Right forelimb (tissue), 1 donor: ENCODE data around the gene PSMD2.

Experiments
- DNase-seq: peaks from one replicate; pipeline ENCODE4 v3.0.0-alpha.2; 2018

Gene PSMD2

DNA sequence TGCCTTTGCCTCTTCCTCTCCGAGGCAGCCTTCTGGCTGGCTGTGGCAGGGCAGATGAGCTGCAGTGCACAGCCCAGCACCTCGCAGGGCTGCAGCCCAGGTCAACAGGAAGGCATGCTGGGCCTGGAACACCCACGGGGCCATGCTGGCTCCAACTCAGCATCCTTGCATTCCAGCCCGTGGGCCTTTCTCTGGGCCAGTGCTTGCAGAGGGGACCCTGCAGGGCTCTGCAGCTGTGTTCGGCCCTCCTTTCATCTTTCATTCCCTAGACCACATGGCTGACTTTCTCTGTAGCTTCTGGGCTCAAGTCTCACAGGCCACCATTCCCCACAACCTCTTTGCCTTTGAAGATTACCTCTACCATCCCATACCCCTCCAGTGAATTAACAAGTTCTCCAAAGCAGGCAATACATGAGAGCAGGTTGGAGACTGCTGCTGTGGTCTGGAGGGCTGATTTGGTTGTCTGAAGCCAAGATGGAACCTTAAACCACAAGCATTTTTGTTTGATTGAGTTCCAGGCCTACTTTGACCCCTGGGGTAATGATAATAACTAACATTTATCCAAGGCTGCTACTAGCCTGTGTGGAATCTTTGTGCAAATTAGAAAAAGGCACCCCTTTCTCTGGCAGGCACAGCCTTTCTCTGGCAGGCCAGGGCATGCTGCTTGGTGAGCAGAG is 44.3 kb downstream of the PSMD2 start:
- DNase-seq: no peak

DNA sequence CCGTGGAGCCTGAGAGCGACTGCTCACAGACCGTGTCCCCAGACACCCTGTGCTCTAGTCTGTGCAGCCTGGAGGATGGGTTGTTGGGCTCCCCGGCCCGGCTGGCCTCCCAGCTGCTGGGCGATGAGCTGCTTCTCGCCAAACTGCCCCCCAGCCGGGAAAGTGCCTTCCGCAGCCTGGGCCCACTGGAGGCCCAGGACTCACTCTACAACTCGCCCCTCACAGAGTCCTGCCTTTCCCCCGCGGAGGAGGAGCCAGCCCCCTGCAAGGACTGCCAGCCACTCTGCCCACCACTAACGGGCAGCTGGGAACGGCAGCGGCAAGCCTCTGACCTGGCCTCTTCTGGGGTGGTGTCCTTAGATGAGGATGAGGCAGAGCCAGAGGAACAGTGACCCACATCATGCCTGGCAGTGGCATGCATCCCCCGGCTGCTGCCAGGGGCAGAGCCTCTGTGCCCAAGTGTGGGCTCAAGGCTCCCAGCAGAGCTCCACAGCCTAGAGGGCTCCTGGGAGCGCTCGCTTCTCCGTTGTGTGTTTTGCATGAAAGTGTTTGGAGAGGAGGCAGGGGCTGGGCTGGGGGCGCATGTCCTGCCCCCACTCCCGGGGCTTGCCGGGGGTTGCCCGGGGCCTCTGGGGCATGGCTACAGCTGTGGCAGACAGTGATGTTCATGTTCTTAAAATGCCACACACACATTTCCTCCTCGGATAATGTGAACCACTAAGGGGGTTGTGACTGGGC is 45.7 kb downstream of the PSMD2 start:
- no peak for DNase-seq

DNA sequence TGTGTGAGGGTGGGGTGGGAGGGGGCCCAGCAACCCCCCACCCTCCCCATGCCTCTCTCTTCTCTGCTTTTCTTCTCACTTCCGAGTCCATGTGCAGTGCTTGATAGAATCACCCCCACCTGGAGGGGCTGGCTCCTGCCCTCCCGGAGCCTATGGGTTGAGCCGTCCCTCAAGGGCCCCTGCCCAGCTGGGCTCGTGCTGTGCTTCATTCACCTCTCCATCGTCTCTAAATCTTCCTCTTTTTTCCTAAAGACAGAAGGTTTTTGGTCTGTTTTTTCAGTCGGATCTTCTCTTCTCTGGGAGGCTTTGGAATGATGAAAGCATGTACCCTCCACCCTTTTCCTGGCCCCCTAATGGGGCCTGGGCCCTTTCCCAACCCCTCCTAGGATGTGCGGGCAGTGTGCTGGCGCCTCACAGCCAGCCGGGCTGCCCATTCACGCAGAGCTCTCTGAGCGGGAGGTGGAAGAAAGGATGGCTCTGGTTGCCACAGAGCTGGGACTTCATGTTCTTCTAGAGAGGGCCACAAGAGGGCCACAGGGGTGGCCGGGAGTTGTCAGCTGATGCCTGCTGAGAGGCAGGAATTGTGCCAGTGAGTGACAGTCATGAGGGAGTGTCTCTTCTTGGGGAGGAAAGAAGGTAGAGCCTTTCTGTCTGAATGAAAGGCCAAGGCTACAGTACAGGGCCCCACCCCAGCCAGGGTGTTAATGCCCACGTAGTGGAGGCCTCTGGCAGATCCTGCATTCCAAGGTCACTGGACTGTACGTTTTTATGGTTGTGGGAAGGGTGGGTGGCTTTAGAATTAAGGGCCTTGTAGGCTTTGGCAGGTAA is 46.5 kb downstream of the PSMD2 start:
- DNase-seq: no peak

DNA sequence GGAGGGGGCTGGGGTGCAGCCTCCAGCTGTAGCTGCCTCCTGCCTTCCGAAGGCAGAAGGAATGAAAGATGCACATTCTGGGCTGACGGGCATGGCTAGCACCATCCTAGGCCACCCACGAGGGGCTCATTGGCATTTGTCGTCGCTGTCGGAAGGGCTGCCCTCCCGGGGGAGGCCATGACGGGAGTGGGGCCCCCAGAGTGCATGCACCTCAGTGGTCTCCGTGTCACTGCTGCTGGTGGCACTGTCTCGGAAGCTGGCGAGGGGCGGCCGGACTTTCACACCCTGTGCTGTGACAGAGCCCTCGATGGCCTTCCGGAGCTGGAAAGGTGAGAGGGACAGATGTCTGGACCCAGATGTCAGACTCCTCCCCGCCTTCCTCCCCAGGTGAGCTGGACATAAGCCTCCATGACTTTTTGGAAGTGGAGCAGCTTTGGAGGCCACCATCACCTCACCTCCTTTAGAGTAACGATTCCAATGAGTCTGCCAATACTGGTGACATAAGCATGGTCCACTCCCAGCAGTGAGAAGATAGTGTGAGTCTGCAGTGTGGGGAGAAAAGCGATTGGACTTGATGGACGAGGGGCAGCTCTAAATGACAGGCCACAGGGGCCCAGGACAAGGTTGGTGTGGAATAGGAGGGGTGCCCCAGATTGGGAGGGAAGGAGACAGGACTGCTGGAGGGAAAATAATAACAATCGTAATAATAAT is 47.6 kb downstream of the PSMD2 start:
- no peak for DNase-seq

DNA sequence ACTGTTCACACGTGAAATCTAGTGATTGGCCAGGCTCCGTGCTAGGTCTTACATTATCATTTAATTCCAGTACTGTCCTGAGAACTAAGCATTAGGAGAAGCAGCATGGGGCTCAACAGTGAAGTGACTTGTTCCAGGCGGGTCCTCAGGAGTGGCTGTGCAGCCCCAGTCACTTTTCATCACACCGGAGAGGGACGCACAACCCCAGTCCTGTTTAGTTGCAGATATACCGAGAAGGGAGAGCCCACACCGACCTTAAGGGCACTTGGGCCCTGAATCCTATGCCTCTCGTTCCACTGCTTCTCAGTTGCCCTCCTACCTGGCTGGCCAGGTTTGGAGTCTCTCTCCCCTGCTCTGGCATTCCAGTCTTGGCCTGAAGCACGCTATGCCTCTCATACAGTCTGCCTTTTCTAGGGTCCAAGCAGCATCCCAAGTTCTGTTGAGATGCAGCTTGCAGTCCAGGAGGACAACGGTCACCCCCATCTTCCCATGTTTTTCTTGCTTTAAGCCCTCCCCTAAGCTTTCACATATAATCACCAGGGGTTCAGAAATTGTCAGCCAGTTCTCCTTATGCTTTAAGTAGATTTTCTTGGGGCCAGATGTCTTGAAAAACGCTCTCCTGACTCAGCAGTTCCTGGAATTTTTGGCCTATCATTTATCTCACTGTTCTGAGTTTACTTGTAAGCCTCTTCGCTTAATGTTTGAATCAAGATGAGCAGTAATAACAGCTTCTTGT is 48.4 kb downstream of the PSMD2 start:
- no peak for DNase-seq

DNA sequence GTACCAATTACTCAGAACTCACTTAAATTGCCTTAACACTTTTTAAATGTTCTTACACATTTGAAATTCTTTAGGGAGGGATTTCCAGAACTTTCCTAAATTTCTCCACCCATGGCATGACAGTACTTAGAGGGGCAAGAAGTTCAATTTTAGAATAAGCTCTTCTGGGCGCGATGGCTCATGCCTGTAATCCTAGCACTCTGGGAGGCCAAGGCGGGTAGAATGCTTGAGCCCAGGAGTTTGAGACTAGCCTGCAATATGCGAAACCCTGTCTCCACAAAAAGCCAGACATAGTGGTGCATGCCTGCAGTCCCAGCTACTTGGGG is 49.0 kb downstream of the PSMD2 start:
- no peak for DNase-seq

DNA sequence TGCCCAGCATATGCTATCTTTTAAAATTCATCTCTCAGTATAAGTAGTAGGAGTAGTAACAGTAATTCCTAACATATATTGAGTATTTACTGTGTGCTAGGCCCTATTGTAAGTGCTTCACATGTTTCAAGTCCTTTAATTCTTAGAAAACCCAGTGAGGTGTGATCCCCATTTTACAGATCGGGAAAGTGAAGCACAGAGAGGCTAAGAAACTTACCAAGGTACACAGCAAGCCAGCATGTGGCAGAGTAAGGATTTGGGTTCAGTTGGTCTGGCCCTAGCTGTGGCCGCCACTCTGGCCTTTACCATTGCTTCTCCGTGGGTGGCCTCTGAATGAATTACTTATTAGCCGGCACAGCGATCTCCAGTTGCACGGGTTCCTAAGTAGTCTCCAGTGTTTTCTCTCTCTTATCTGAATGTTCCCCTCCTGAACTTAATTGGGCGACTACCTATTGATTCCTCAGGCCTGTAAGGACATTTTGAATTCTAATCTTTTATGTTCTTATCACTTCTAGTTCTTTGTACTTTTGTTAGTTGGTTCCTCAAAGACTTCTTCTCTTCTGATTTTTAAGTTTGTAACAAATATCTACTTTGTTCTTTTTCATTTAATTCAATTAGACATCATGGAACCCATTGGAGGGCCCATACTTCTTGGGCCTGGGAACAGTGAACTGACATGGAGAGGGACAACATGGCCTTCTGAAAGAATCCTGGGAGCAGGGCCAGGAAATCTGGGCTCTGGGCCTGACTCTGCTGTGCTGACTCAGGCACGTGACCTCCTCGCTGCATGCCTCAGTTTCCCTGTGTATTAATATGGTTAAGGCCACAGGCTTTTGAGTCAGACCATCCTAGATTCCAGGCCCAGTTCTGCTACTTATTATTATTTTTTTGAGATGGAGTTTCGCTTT is 50.8 kb downstream of the PSMD2 start:
- DNase-seq: no peak

DNA sequence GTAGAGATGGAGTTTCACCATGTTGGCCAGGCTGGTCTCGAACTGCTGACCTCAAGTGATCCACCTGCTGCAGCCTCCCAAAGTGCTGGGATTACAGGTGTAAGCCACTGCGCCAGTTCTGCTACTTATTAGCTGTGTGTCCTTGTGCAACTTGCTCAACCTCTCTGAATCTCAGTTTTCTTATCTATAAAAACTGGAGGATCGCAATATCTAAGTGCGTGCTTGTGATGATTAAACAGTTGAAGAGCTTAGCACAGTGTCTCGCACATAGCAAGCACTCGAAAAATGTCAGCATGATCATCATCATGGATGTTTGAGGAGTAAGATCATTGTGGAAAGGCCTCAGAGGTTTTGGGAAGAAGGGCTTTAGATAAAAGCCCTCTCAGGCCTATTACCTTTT is 51.6 kb downstream of the PSMD2 start:
- no peak for DNase-seq

DNA sequence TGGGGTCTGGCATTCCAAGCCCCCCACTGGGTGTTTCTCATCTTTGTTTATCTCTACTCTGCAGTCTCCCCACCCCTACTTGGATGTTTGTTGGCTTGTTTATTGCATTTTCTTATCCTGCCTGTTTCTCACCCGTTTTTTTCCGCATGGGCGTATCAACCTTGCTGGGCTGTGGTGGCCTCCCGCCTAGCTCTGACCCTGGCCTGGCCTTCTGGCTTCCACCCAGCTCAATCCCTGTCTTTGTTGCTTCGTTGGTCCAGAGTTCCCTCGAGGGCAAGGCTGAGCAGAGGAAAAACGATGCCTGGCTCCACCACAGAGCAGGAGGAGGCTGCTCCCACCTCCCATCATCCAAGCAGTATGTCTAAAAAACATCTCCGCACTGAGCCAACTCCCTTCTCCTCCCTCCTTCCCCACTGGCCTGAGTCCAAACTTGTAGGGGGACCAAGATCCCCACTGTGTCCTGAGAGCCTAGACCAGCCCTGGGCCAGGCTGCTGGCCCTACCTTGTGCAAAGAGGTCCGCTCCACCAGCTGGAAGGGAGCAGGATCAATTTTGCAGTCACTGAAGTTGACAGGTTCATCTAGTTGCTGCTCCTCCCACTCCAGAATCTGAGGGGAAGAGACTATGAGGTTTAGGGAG is 52.6 kb downstream of the PSMD2 start:
- no peak for DNase-seq

DNA sequence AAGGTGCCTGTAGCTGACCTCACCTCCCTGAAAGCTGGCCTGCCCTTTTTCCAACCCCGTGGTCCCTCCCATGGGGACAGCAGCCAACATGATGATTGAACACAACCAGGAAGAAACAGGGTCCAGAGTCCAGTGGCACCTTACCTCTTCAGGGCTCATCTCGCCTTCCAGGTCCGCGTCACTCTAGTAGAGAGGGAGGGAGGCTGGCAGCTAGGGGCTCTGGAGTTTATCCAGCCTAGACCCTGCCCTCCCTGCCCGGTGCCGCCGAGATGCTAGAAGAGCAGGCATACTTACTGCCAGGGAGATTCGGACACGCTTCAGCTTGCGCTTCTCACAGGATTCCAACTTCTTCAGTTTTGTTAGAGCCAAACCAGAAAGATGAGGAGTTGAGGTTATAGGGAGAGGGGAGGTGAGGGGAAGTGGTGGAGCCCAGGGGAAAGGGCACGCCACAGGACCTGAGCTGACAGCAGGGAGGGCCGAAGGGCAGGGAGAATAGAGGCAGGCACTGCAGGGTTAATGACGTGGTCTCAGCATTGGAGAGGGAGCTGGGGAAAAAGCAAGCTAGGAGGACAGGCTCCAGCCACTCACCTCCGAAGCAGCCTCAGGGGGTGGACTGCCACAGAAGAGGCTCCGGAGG is 53.2 kb downstream of the PSMD2 start:
- DNase-seq: no peak

DNA sequence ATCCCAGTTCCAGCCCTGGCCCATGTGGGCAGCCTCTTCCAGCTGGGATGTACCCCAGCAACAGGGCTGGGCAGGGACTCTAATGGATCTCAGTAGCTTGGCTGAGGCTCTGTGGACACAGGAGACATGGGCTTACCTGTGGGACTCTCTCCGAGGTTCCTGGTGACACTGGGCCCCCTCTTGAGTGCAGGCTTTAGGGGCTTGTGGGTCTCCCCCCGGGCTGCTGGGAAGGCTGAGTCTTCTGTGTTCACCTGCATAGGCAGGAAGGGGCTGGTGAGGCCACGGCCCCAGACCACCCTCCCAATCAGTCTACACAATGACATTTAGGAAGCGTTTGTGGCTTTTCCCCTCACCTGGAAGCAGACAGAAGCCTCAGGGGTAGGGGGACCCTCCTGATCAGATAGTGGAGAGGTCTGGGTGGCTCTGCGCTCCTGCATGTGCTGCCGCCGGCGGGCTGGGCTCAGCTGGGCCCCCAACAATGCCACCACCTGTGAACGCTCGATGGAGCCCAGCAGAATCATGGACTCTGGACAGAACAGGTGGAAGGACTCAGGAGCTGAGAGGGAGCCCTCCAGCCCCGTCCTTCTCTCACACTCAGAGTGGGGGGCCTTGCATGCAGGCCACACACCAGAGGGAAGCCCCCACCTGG is 54.0 kb downstream of the PSMD2 start:
- no peak for DNase-seq

DNA sequence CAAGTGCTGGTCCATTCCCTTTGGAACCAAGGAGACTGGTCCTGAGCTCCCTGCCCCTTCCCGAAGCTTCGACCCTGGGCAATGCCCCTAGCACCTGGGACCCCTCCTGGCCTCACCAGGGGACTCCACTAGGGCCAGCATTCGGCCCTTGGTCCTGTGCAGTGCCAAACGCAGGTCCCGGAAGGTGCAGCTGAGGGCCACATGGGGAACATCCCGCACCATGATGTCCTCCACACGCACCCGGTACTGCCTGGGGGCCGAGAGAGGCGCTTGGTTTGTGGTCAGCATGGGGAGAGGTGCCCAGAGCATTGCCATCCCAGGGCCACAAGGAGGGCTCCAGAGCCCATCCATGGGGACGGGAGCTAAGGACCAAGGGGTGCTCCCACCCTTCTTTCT is 54.5 kb downstream of the PSMD2 start:
- DNase-seq: no peak

DNA sequence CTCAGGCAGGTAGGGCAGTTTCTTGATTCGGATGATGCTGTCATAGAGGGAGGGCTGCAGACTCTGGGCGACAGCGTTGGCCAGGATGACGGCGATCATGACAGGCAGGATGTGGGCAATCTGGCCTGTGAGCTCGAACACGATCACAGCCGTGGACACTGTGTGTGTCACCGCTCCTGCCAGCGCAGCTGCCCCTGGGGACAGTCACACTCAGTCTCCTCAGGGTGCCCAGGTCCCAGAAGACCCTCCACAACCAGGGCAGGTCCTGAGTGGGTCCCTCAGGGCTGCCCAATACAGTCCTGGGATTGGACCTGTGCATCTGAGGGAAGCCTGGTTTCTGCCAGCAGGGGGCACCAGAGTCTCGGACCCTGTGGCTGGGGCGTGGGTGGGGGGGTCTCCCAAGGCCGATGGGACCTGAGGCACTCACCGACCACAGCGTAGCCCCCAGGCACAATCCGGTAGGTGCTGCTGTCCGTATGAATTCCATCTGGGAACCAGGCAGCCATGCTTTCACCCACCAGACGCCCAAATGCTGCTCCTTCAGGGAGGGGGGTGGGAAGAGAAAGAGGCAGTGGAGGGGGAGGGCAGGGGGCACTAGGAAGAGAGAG is 55.2 kb downstream of the PSMD2 start:
- no peak for DNase-seq

DNA sequence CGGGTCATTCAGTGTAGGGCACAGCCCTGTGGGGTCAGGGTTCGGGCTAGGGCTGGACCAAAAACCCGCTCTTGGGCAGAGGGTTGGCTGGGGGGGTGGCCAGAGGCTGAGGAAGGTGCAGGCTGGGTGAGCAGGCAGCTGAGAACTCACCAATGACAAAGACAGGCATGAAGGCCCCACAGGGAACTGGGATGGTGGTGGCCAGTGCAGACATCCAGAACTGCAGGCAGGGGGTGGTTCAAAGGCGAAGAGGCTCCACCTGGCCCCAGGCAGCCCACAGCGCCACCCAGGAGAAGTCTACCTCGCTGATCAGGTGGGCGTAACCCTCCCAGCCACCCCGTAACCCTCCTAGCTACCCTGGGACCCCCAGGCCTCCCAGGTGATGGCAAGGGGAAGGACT is 55.7 kb downstream of the PSMD2 start:
- no peak for DNase-seq

DNA sequence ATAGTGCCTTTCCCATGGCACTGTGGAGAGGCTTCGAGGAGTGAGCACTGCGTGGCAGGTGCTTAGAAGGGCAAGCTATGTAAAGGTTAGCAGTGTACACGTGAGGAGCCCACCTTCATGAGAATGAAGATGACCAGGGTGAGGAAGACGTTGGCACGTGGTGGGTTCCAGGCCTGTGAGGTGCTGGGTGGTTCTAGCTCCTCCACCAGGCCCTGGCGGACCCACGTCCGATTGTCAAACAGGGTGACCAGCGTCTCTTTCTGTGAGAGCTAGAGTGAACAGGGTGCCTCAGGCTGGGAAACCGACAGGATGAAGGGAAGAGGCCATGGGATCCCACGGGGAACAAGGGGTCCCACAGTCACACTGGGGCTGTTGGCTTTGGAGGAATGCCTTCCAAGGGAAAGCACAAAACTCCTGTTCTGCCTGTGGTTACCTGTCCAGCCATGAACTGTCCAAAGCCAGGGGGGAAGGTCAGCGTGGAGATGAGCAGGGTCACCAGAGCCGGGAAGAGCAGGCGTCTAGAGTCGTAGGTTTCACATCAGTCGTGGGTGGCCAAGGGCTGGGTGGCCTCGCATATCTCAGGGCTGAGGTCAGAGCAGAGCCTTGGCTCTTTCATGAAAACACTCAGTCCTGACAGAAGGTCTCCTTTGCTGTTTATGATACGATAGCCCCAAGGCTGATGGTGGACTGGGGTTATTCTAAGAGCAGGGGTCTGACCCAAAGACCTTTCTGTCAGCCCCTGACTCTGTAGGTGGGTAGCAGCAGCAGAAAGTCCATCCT is 56.4 kb downstream of the PSMD2 start:
- DNase-seq: no peak

DNA sequence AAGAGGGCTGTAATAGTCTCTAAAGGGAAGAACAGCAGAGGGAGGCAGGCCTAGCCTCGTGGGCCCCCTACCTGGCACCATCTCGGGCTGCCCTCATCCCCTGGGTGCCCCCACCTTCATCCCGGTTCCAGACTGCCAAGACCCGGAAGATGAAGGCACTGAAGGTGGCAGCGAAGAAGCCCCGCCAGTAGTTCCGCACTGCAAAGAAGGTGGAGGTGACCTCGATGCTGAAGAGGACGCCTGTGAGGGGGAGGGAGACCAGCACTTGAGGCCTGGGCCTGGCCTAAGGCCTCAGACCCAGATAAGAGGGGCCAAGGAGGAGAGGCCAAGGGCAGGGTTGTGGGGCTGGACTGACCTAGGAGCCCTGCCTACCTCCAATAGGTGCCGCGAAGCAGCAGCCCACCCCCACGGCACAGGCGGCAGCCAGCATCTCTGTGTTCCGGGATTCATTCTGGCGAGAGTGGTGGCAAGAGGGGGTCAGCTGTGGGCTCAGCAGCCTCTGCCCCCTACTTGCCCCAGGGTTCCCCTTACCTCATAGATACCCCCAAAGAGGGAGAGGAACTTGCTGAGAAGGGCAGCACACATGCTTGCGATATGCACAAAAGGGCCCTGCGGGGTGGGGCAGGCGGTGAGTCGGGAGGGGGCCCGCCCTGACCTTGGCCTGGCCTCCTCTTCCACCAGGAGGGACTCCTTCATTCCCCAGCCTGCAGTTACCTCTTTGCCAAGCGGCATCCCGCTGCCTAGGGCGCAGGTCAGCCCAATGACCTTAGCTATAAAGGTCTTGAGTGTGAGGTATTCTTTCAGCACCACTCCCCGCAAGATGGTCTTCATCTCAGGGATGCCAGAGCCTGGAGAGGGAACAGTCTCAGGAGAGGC is 58.4 kb downstream of the PSMD2 start:
- DNase-seq: no peak

DNA sequence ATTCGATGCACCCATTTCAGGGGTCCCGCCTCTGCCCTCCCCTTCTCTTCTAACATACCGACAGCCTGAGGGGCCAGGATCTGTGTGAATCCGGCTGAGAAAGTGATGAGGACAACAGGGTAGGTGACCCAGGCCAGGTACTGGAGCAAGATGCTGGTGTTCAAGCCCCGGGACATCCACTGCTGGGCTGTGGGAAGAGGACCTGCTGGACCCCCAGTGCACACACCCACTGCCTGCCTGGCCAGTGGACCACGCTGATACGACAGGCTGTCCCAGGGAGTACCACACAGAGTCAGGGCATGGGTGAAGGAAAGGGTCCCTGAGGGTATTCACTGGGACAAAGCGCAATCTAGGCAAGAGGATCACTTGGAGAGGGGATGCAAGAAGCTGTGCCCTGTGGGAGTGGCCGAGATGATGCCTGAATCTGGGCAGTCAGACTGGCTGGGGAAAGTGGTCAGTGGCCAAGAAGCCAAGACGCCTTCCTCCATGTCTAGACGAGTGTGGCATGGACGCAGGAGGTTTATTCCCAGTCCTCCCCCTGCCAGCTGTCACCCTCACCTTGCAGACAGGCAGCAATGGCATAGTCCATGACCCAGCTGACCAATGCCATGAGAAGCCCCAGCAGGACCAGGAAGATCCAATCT is 59.2 kb downstream of the PSMD2 start:
- DNase-seq: no peak
